OCI-LY7 (cell line): ENCODE data around the gene DOCK3.

ENCODE experiments used
- CTCF ChIP-seq: fragments of 200-600 bp; sonication (generic); conservative IDR thresholded peaks from 2 replicates; pipeline ENCODE4 v1.5.1; 2014; ENCODE audit warnings: mild to moderate bottlenecking, antibody characterized with exemption, low read length, moderate library complexity, mixed read lengths
- EZH2phosphoT487 ChIP-seq: fragments of 200-600 bp; sonication (generic); IDR thresholded peaks from 2 replicates; pipeline ENCODE4 v1.6.1; 2018; ENCODE audit warnings: low read depth, borderline replicate concordance, mild to moderate bottlenecking, mixed run types, antibody characterized with exemption, low read length, moderate library complexity, mixed read lengths

- TF ChIP-seq CTCF (no peak), EZH2phosphoT487 (no peak)
These were observed 19.5 kb upstream of the DOCK3 start for GRCh38 chr3:50655009-50655830.
